H1 (cell line): ENCODE measurements around the gene MPPED2.
"Not testable (repeated sequence)": the region's sequence is repeated elsewhere in the genome, so short reads cannot be mapped to it uniquely, and the experiment has no call there.

ENCODE experiments used
- SP1 ChIP-seq: IDR thresholded peaks from 2 replicates; pipeline ENCODE4 v1.6.1; 2011; ENCODE audit warnings: low read depth, low read length
- SRF ChIP-seq: IDR thresholded peaks from 2 replicates; pipeline ENCODE4 v1.6.1; 2011; ENCODE audit warnings: mild to moderate bottlenecking, low read depth, low read length, moderate library complexity
- TAF1 ChIP-seq: IDR thresholded peaks from 2 replicates; pipeline ENCODE4 v1.6.1; 2011; ENCODE audit warnings: mild to moderate bottlenecking, low read depth, low read length

DNA sequence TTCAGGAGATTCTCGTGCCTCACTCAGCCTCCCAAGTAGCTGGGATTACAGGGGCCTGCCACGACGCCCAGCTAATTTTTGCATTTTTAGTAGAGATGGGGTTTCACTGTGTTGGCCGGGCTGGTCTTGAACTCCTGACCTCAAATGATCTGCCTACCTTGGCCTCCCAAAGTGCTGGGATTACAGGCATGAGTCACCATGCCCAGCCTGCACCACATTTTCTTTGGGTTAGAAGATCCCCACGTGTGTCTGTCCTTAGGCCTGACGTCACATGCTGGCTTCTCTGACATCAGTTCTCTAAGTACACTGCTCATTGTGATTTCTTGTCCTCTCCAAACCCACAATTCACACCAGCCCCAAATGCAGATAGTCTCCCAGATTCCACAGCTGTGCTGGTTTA lies 31.6 kb downstream of the MPPED2 start:
- TF ChIP-seq SRF, TAF1, SP1: not testable (repeated sequence)
